OCI-LY1 (cell line): Measurements from ENCODE around the gene ERRFI1.

Experiments used
- CTCF ChIP-seq: fragments of 200-600 bp; sonication (generic), shearing (Covaris generic); IDR thresholded peaks from 2 replicates; pipeline ENCODE4 v1.5.1; 2017; ENCODE audit warnings: mild to moderate bottlenecking, antibody characterized with exemption, low read length, moderate library complexity, mixed read lengths
- EZH2 ChIP-seq: fragments of 200-600 bp; sonication (generic), shearing (Covaris generic); IDR thresholded peaks from 2 replicates; pipeline ENCODE4 v1.8.0; 2017; ENCODE audit warnings: borderline replicate concordance, mixed run types, mild to moderate bottlenecking, antibody characterized with exemption, low read length, moderate library complexity, mixed read lengths

GRCh38 chr1:8035289-8035688 is 9.2 kb upstream of the ERRFI1 start:
- TF ChIP-seq CTCF (no peak), EZH2 (no peak)
